Caco-2 (cell line): Measurements from ENCODE around the gene BPTF. TPM values are rescaled to one million over a fixed set of nuclear protein-coding genes. Genes with fewer than 3 reads are reported as not detected.
"Not testable (repeated sequence)": the region's sequence is repeated elsewhere in the genome, so short reads cannot be mapped to it uniquely, and the experiment has no call there.

Experiments
- BruUV-seq: library from RNA; stranded (reverse); fragments of 400-500 nt; replicated peaks from 2 replicates; lab custom pipeline; 2021; lab: Mats Ljungman, UMichigan
- CTCF ChIA-PET: fragments of 300-600 bp; sonication (Branson Sonifier 250); formaldehyde crosslinking; loops from one replicate; lab custom pipeline; 2022; ENCODE audit warnings: antibody characterized with exemption; lab: Charles Lee
- POLR2A ChIA-PET: fragments of 300-600 bp; sonication (Branson Sonifier 250); formaldehyde crosslinking; loops from one replicate; lab custom pipeline; 2022; ENCODE audit warnings: antibody characterized with exemption; lab: Charles Lee
- DNase-seq, 2 experiments: peaks; one replicate each; pipeline versions ENCODE4 v3.0.0 to v3.0.0-alpha.2; 2020 to 2022
- H3K27me3 ChIP-seq: replicated peaks from 2 replicates; pipeline ENCODE4 v1.6.0; 2011; ENCODE audit warnings: low read length; ENCODE audit not compliant: control insufficient read depth, insufficient read depth
- H3K36me3 ChIP-seq: 2 replicates; pipeline ENCODE4 v1.5.1; 2011; ENCODE audit warnings: low read length; ENCODE audit not compliant: control insufficient read depth, insufficient read depth
- H3K4me1 ChIP-seq: fragments of 250-450 bp; sonication (Bioruptor Pico); 2 replicates; pipeline ENCODE4 v1.5.1; 2020; ENCODE audit warnings: mild to moderate bottlenecking
- H3K4me3 ChIP-seq: 2 replicates; pipeline ENCODE4 v1.5.1; 2011; ENCODE audit warnings: low read depth, mild to moderate bottlenecking, control low read depth, low read length
- H3K9me3 ChIP-seq: fragments of 250-450 bp; sonication (Bioruptor Pico); 2 replicates; pipeline ENCODE4 v1.5.1; 2020; ENCODE audit warnings: mild to moderate bottlenecking, moderate library complexity
- H3K27ac Mint-ChIP-seq: one replicate; pipeline ENCODE4 v1.8.0; 2022; ENCODE audit warnings: mixed read lengths; ENCODE audit not compliant: unreplicated experiment
- H3K27me3 Mint-ChIP-seq: one replicate; pipeline ENCODE4 v1.8.0; 2022; ENCODE audit warnings: mixed read lengths; ENCODE audit not compliant: insufficient read depth, unreplicated experiment
- H3K36me3 Mint-ChIP-seq: one replicate; pipeline ENCODE4 v1.8.0; 2022; ENCODE audit warnings: mild to moderate bottlenecking, mixed read lengths; ENCODE audit not compliant: insufficient read depth, unreplicated experiment
- H3K4me1 Mint-ChIP-seq: one replicate; pipeline ENCODE4 v1.8.0; 2022; ENCODE audit warnings: low read depth, mixed read lengths; ENCODE audit not compliant: unreplicated experiment
- H3K4me3 Mint-ChIP-seq: one replicate; pipeline ENCODE4 v1.8.0; 2022; ENCODE audit warnings: mild to moderate bottlenecking, moderate library complexity, mixed read lengths; ENCODE audit not compliant: unreplicated experiment
- H3K9me3 Mint-ChIP-seq: one replicate; pipeline ENCODE4 v1.8.0; 2022; ENCODE audit warnings: mixed read lengths; ENCODE audit not compliant: unreplicated experiment
- intact Hi-C: fragments of 100-400 bp; cut with micrococcal nuclease; formaldehyde crosslinking; loops from one replicate; pipeline ENCODE4 v1.10.0; 2022; ENCODE audit not compliant: unreplicated experiment
- total RNA-seq: library from RNA; stranded (reverse); gene quantifications from 2 replicates; pipeline ENCODE4 v1.2.3, GENCODE V29; 2022
- TF ChIP-seq, protein P1 (sequence below), 2 experiments: fragments of 200-600 bp in 1 of 2; IDR thresholded peaks; 1 replicate in 1 of 2; 2 replicates in 1 of 2; pipeline versions ENCODE4 v1.5.1 to v1.8.0; 2011 to 2022; ENCODE audit warnings: antibody characterized with exemption in 1 of 2, control low read depth in 1 of 2, inconsistent platforms in 1 of 2, low read depth in 1 of 2, low read length in 1 of 2, mild to moderate bottlenecking in 1 of 2, moderate library complexity in 1 of 2; ENCODE audit not compliant: insufficient read depth in 1 of 2, severe bottlenecking in 1 of 2, unreplicated experiment in 1 of 2

Gene BPTF
- total RNA-seq, 1 experiment from 2014 or later: 101 TPM

GRCh38 chr17:67994817-67995569, 169.7 kb downstream of the BPTF start:
- Histone ChIP-seq H3K4me1 (peaks cover 6% of the 10 kb centered on the region; the same call in 1 of the 2 replicates), H3K9me3 (no peaks in the 10 kb centered on the region), H3K27me3 (no peaks in the 10 kb centered on the region), H3K4me3 (peak overlapping the region; percentile 53), H3K36me3 (no peaks in the 10 kb centered on the region)
- H3K27me3 Mint-ChIP-seq: no peaks in the 10 kb centered on the region
- no peak for DNase-seq
- TSS peak; percentile 19 for BruUV-seq
- H3K9me3 Mint-ChIP-seq: no peaks in the 10 kb centered on the region
- H3K4me3 Mint-ChIP-seq: peak overlapping the region; percentile 92
- intact Hi-C loops: no loop called here
- peak overlapping the region; percentile 76 for H3K27ac Mint-ChIP-seq
- TF ChIP-seq, protein P1, sequence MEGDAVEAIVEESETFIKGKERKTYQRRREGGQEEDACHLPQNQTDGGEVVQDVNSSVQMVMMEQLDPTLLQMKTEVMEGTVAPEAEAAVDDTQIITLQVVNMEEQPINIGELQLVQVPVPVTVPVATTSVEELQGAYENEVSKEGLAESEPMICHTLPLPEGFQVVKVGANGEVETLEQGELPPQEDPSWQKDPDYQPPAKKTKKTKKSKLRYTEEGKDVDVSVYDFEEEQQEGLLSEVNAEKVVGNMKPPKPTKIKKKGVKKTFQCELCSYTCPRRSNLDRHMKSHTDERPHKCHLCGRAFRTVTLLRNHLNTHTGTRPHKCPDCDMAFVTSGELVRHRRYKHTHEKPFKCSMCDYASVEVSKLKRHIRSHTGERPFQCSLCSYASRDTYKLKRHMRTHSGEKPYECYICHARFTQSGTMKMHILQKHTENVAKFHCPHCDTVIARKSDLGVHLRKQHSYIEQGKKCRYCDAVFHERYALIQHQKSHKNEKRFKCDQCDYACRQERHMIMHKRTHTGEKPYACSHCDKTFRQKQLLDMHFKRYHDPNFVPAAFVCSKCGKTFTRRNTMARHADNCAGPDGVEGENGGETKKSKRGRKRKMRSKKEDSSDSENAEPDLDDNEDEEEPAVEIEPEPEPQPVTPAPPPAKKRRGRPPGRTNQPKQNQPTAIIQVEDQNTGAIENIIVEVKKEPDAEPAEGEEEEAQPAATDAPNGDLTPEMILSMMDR (IDR thresholded peaks at IDR 0.05; ENCODE audit: insufficient read depth in 1 of 2, low read depth in 1 of 2, low read length in 1 of 2, severe bottlenecking in 1 of 2, unreplicated experiment in 1 of 2): no peak
- peaks cover 15% of the 10 kb centered on the region for H3K4me1 Mint-ChIP-seq
- peaks cover 5% of the 10 kb centered on the region for H3K36me3 Mint-ChIP-seq
- CTCF ChIA-PET: interaction anchor here (1.1 kb wide), 2 partner anchors 14 to 25 kb away, joined by 4 to 7 read pairs; no protein-coding TSS in a partner anchor
- POLR2A ChIA-PET: no interaction called here

- H3K36me3 ChIP-seq: no peaks in the 10 kb centered on the region
- Mint-ChIP-seq H3K27ac (peak overlapping the region; percentile 40), H3K36me3 (peaks cover 5% of the 10 kb centered on the region), H3K4me3 (peak overlapping the region; percentile 92), H3K4me1 (peaks cover 15% of the 10 kb centered on the region), H3K9me3 (no peaks in the 10 kb centered on the region), H3K27me3 (no peaks in the 10 kb centered on the region)
- no peaks in the 10 kb centered on the region for H3K27me3 ChIP-seq
- ChIA-PET POLR2A (no interaction called here), CTCF (interaction anchor here (1.1 kb wide), 1 partner anchor 24 kb away, joined by 4 read pairs; no protein-coding TSS in a partner anchor)
- TF ChIP-seq, protein P1 (IDR thresholded peaks at IDR 0.05; ENCODE audit: insufficient read depth in 1 of 2, low read depth in 1 of 2, low read length in 1 of 2, severe bottlenecking in 1 of 2, unreplicated experiment in 1 of 2): peak in 1 of 2 experiments; percentile 5
- H3K9me3 ChIP-seq: no peaks in the 10 kb centered on the region
- intact Hi-C loops: no loop called here
- peak overlapping the region; percentile 53 for H3K4me3 ChIP-seq
- no TSS peak for BruUV-seq
- peak in 1 of 2 experiments; percentile 38 for DNase-seq
- H3K4me1 ChIP-seq: peaks cover 6% of the 10 kb centered on the region; the same call in 1 of the 2 replicates
Observed at GRCh38 chr17:67995570-67996263, 170.4 kb downstream of the BPTF start.

DNA sequence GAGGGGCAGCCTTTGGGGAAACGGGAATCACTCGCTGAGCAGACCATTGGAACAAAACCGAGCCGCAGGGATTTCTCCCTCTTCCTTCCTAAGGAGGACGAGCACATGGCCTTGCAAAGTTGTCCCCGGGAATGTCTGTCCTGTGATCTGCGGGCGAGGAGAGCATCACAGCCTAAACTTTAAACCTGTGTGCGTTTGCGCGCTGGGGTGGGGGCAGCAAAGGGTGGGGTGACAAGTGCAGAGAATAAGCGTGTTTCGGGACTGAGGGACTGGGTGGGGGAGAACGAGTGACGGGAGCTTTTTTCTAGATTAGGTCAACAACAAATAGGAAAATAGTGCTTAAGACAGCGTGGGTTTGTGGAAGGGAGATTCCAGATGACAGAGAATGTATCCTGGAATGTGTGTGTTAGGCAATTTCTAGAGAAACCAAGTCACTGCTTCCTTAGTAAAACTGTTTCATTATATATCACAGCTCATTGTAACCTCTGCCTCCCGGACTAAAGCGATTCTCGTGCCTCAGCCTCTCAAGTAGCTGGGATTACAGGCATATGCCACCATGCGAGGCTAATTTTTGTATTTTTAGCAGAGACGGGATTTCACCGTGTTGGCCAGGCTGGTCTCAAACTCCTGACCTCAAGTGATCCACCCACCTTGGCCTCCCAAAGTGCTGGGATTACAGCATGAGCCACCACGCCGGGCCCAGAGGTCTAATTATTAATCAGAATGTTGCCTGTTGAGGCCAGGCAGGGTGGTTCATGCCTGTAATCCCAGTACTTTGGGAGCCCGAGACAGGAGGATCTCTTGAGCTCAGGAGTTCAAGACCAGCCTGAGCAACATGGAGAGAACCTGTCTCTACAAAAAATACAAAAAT, 171.2 kb downstream of the BPTF start, which contains the start of gene C17orf58:
Gene C17orf58, minus strand, starts transcription at position 169 of the 871 bp plus-strand sequence. CDS start 271 bp downstream, outside the sequence.
- BruUV-seq, H3K27me3 ChIP-seq, H3K36me3 Mint-ChIP-seq, H3K36me3 ChIP-seq, intact Hi-C loops, DNase-seq, H3K9me3 ChIP-seq, H3K27me3 Mint-ChIP-seq, H3K4me1 ChIP-seq, POLR2A ChIA-PET, H3K9me3 Mint-ChIP-seq: not testable (repeated sequence)
- H3K27ac Mint-ChIP-seq: peak within 1 kb of the TSS; percentile 40
- peaks cover 15% of the 10 kb centered on the region for H3K4me1 Mint-ChIP-seq
- peak within 1 kb of the TSS; percentile 92 for H3K4me3 Mint-ChIP-seq
- H3K4me3 ChIP-seq: peak within 1 kb of the TSS; percentile 53
- CTCF ChIA-PET: interaction anchor here (1.1 kb wide), 1 partner anchor 23 kb away, joined by 4 read pairs; no protein-coding TSS in a partner anchor
